ENCODE data around the gene RAB11FIP3. TPM values are rescaled to one million over a fixed set of nuclear protein-coding genes. Genes with fewer than 3 reads are reported as not detected.
"Not testable (repeated sequence)": the region's sequence is repeated elsewhere in the genome, so short reads cannot be mapped to it uniquely, and the experiment has no call there.

Gene RAB11FIP3
- total and polyA plus RNA-seq, 3 experiments from 2014 or later = 4.4 to 32.8 (median 30.0) TPM

- no peak overlapping the region for H3K4me3 ChIP-seq (ENCODE audit: low read length)
- H3K9me3 ChIP-seq (ENCODE audit: low read length) = no peaks in the 10 kb centered on the region
- CTCF ChIA-PET = no interaction called here
- H3K27me3 Mint-ChIP-seq = no peaks in the 10 kb centered on the region
- H3K27ac Mint-ChIP-seq = peak overlapping the region in 1 of 8 donors; percentile 50
- no peaks in the 10 kb centered on the region for H3K9me3 Mint-ChIP-seq
- H3K27ac ChIP-seq (ENCODE audit: low read depth, low read length) = no peak overlapping the region
- no peak overlapping the region for H3K4me3 Mint-ChIP-seq
- H3K36me3 ChIP-seq (ENCODE audit: insufficient read depth, low read length) = no peaks in the 10 kb centered on the region
- peaks cover 12% of the 10 kb centered on the region for H3K4me1 ChIP-seq (ENCODE audit: insufficient read depth, low read length)
- no peak for DNase-seq
- H3K4me1 Mint-ChIP-seq = peaks cover 6 to 10% (median 7%) of the 10 kb centered on the region in 3 donors
- no peaks in the 10 kb centered on the region for H3K27me3 ChIP-seq (ENCODE audit: insufficient read depth, low read length, poor library complexity, severe bottlenecking)
- POLR2A ChIA-PET = no interaction called here
- peaks cover 0 to 2% (median 0%) of the 10 kb centered on the region in 3 donors for H3K36me3 Mint-ChIP-seq
These were observed 20.4 kb upstream of the RAB11FIP3 start for GRCh38 chr16:404971-405486.

- peak overlapping the region; percentile 38 for H3K27ac ChIP-seq (ENCODE audit: low read depth, low read length)
- H3K4me1 Mint-ChIP-seq = peaks cover 0 to 2% (median 0%) of the 10 kb centered on the region in 3 donors
- POLR2A ChIA-PET = no interaction called here
- H3K27me3 ChIP-seq (ENCODE audit: insufficient read depth, low read length, poor library complexity, severe bottlenecking) = no peaks in the 10 kb centered on the region
- H3K9me3 Mint-ChIP-seq = no peaks in the 10 kb centered on the region
- no peak overlapping the region for H3K4me3 ChIP-seq (ENCODE audit: low read length)
- no peak overlapping the region for H3K27ac Mint-ChIP-seq
- no peaks in the 10 kb centered on the region for H3K27me3 Mint-ChIP-seq
- DNase-seq = no peak
- H3K4me1 ChIP-seq (ENCODE audit: insufficient read depth, low read length) = peaks cover 4% of the 10 kb centered on the region
- H3K4me3 Mint-ChIP-seq = peak overlapping the region in 1 of 7 donors; percentile 37
- CTCF ChIA-PET = no interaction called here
- H3K36me3 ChIP-seq (ENCODE audit: insufficient read depth, low read length) = no peaks in the 10 kb centered on the region
- H3K9me3 ChIP-seq (ENCODE audit: low read length) = no peaks in the 10 kb centered on the region
- H3K36me3 Mint-ChIP-seq = no peaks in the 10 kb centered on the region
These were observed 19.6 kb upstream of the RAB11FIP3 start for GRCh38 chr16:405548-406506.

GRCh38 chr16:407253-407652 is 18.2 kb upstream of the RAB11FIP3 start:
- H3K4me3 Mint-ChIP-seq = no peak overlapping the region
- no peaks in the 10 kb centered on the region for H3K36me3 Mint-ChIP-seq
- H3K27ac Mint-ChIP-seq = no peak overlapping the region
- H3K4me1 Mint-ChIP-seq = no peaks in the 10 kb centered on the region
- DNase-seq = no peak
- no peaks in the 10 kb centered on the region for H3K9me3 Mint-ChIP-seq
- Histone ChIP-seq H3K27me3 (ENCODE audit: insufficient read depth, low read length, poor library complexity, severe bottlenecking) (no peaks in the 10 kb centered on the region), H3K9me3 (ENCODE audit: low read length) (no peaks in the 10 kb centered on the region), H3K27ac (ENCODE audit: low read depth, low read length) (no peak overlapping the region), H3K36me3 (ENCODE audit: insufficient read depth, low read length) (no peaks in the 10 kb centered on the region), H3K4me3 (ENCODE audit: low read length) (no peak overlapping the region), H3K4me1 (ENCODE audit: insufficient read depth, low read length) (peaks cover 1% of the 10 kb centered on the region)
- CTCF ChIA-PET = no interaction called here
- POLR2A ChIA-PET = no interaction called here
- no peaks in the 10 kb centered on the region for H3K27me3 Mint-ChIP-seq

GRCh38 chr16:410516-411178 is 14.8 kb upstream of the RAB11FIP3 start:
- Histone ChIP-seq H3K4me3 (ENCODE audit: low read length) (no peak overlapping the region), H3K27ac (ENCODE audit: low read depth, low read length) (no peak overlapping the region), H3K4me1 (ENCODE audit: insufficient read depth, low read length) (no peaks in the 10 kb centered on the region), H3K27me3 (ENCODE audit: insufficient read depth, low read length, poor library complexity, severe bottlenecking) (no peaks in the 10 kb centered on the region), H3K9me3 (ENCODE audit: low read length) (no peaks in the 10 kb centered on the region), H3K36me3 (ENCODE audit: insufficient read depth, low read length) (no peaks in the 10 kb centered on the region)
- no peaks in the 10 kb centered on the region for H3K4me1 Mint-ChIP-seq
- peak in 1 of 5 donors; percentile 41 for DNase-seq
- no peaks in the 10 kb centered on the region for H3K9me3 Mint-ChIP-seq
- peaks cover 0 to 1% of the 10 kb centered on the region in 2 donors for H3K27me3 Mint-ChIP-seq
- H3K27ac Mint-ChIP-seq = no peak overlapping the region
- CTCF ChIA-PET = no interaction called here
- no peak overlapping the region for H3K4me3 Mint-ChIP-seq
- POLR2A ChIA-PET = no interaction called here
- no peaks in the 10 kb centered on the region for H3K36me3 Mint-ChIP-seq

- no peaks in the 10 kb centered on the region for H3K4me1 Mint-ChIP-seq
- Histone ChIP-seq H3K9me3 (ENCODE audit: low read length) (no peaks in the 10 kb centered on the region), H3K27ac (ENCODE audit: low read depth, low read length) (no peak overlapping the region), H3K4me3 (ENCODE audit: low read length) (no peak overlapping the region), H3K27me3 (ENCODE audit: insufficient read depth, low read length, poor library complexity, severe bottlenecking) (no peaks in the 10 kb centered on the region), H3K36me3 (ENCODE audit: insufficient read depth, low read length) (no peaks in the 10 kb centered on the region), H3K4me1 (ENCODE audit: insufficient read depth, low read length) (no peaks in the 10 kb centered on the region)
- peak in 1 of 5 donors; percentile 44 for DNase-seq
- H3K4me3 Mint-ChIP-seq = no peak overlapping the region
- H3K27me3 Mint-ChIP-seq = peaks cover 0 to 1% of the 10 kb centered on the region in 2 donors
- POLR2A ChIA-PET = no interaction called here
- H3K9me3 Mint-ChIP-seq = no peaks in the 10 kb centered on the region
- CTCF ChIA-PET = no interaction called here
- H3K27ac Mint-ChIP-seq = no peak overlapping the region
- no peaks in the 10 kb centered on the region for H3K36me3 Mint-ChIP-seq
These were observed 13.7 kb upstream of the RAB11FIP3 start for GRCh38 chr16:411576-412265.

- peak in 1 of 5 donors; percentile 24 for DNase-seq
- no peak overlapping the region for H3K27ac Mint-ChIP-seq
- no peaks in the 10 kb centered on the region for H3K9me3 Mint-ChIP-seq
- H3K4me1 Mint-ChIP-seq = no peaks in the 10 kb centered on the region
- no peak overlapping the region for H3K4me3 Mint-ChIP-seq
- no peaks in the 10 kb centered on the region for H3K36me3 ChIP-seq (ENCODE audit: insufficient read depth, low read length)
- ChIA-PET POLR2A (interaction anchor here (0.7 kb wide), 1 partner anchor 72 kb away, joined by 5 read pairs; no protein-coding TSS in a partner anchor), CTCF (no interaction called here)
- no peaks in the 10 kb centered on the region for H3K4me1 ChIP-seq (ENCODE audit: insufficient read depth, low read length)
- peaks cover 0 to 1% of the 10 kb centered on the region in 2 donors for H3K27me3 Mint-ChIP-seq
- H3K36me3 Mint-ChIP-seq = no peaks in the 10 kb centered on the region
- H3K27me3 ChIP-seq (ENCODE audit: insufficient read depth, low read length, poor library complexity, severe bottlenecking) = no peaks in the 10 kb centered on the region
- no peak overlapping the region for H3K4me3 ChIP-seq (ENCODE audit: low read length)
- no peak overlapping the region for H3K27ac ChIP-seq (ENCODE audit: low read depth, low read length)
- no peaks in the 10 kb centered on the region for H3K9me3 ChIP-seq (ENCODE audit: low read length)
These were observed 10.9 kb upstream of the RAB11FIP3 start for GRCh38 chr16:414395-415169.

GRCh38 chr16:415170-415498 is 10.3 kb upstream of the RAB11FIP3 start:
- H3K27me3 ChIP-seq (ENCODE audit: insufficient read depth, low read length, poor library complexity, severe bottlenecking); H3K27ac Mint-ChIP-seq; H3K27ac ChIP-seq (ENCODE audit: low read depth, low read length); H3K9me3 Mint-ChIP-seq; H3K27me3 Mint-ChIP-seq; H3K4me3 ChIP-seq (ENCODE audit: low read length); H3K36me3 Mint-ChIP-seq; H3K4me3 Mint-ChIP-seq; POLR2A ChIA-PET; CTCF ChIA-PET; H3K4me1 Mint-ChIP-seq; H3K9me3 ChIP-seq (ENCODE audit: low read length); H3K36me3 ChIP-seq (ENCODE audit: insufficient read depth, low read length); H3K4me1 ChIP-seq (ENCODE audit: insufficient read depth, low read length): not testable (repeated sequence)
- DNase-seq = peak in 1 of 5 donors; percentile 23

Data from CD8-positive, alpha-beta memory T cell (primary cell).